GM12878 (cell line): ENCODE data around the gene MRPL27. TPM values are rescaled to one million over a fixed set of nuclear protein-coding genes. Genes with fewer than 3 reads are reported as not detected.

Experiments used
- ASH2L ChIP-seq: fragments of 300-600, 200-600 bp; sonication (generic); IDR thresholded peaks from 2 replicates; pipeline ENCODE4 v1.6.1; 2017; ENCODE audit warnings: low read depth, mild to moderate bottlenecking, borderline replicate concordance
- BCL3 ChIP-seq: IDR thresholded peaks from 2 replicates; pipeline ENCODE4 v1.6.1; 2011; ENCODE audit warnings: borderline replicate concordance, low read depth, mild to moderate bottlenecking, moderate library complexity, low read length; ENCODE audit not compliant: insufficient read depth, poor library complexity, severe bottlenecking
- CBX5 ChIP-seq: sonication (generic); IDR thresholded peaks from 2 replicates; pipeline ENCODE4 v1.6.1; 2016; ENCODE audit warnings: low read depth, moderate library complexity, mild to moderate bottlenecking, inconsistent platforms
- CEBPB ChIP-seq, 2 experiments: fragments of 150-350 bp in 1 of 2; IDR thresholded peaks; 2 replicates each; pipeline ENCODE4 v1.6.1; 2012 to 2014; ENCODE audit warnings: low read depth in 2 of 2, low read length in 2 of 2, borderline replicate concordance in 1 of 2, inconsistent platforms in 1 of 2
- DPF2 ChIP-seq: fragments of 450-650 bp; IDR thresholded peaks from 2 replicates; pipeline ENCODE4 v1.6.1; 2017; ENCODE audit warnings: mild to moderate bottlenecking
- ELK1 ChIP-seq: IDR thresholded peaks from 2 replicates; pipeline ENCODE4 v1.6.1; 2012; ENCODE audit warnings: low read depth, low read length, improper control_type of control experiment
- GABPA ChIP-seq: IDR thresholded peaks from 2 replicates; pipeline ENCODE4 v1.6.1; 2014; ENCODE audit warnings: antibody characterized with exemption, low read depth, mild to moderate bottlenecking, inconsistent platforms
- IKZF1 ChIP-seq: fragments of 450-650 bp; conservative IDR thresholded peaks from 2 replicates; pipeline ENCODE4 v1.6.1; 2017; ENCODE audit warnings: antibody characterized with exemption, mild to moderate bottlenecking
- IRF3 ChIP-seq: fragments of 450-650 bp; IDR thresholded peaks from 2 replicates; pipeline ENCODE4 v1.6.1; 2014; ENCODE audit warnings: mild to moderate bottlenecking
- KAT2A ChIP-seq: conservative IDR thresholded peaks from 2 replicates; pipeline ENCODE4 v1.6.1; 2011; ENCODE audit warnings: low read depth, low read length; ENCODE audit not compliant: control insufficient read depth
- MEF2B ChIP-seq: fragments of 450-650 bp; IDR thresholded peaks from 2 replicates; pipeline ENCODE4 v1.6.1; 2018; ENCODE audit warnings: mild to moderate bottlenecking, moderate library complexity; ENCODE audit not compliant: partially characterized antibody, poor library complexity, severe bottlenecking
- MXI1 ChIP-seq: fragments of 150-350 bp; IDR thresholded peaks from 2 replicates; pipeline ENCODE4 v1.6.1; 2011; ENCODE audit warnings: low read depth, mild to moderate bottlenecking, inconsistent platforms, low read length, improper control_type of control experiment
- NKRF ChIP-seq: fragments of 450-650 bp; conservative IDR thresholded peaks from 2 replicates; pipeline ENCODE4 v1.6.1; 2017; ENCODE audit warnings: mild to moderate bottlenecking, moderate library complexity
- NR2C2 ChIP-seq: IDR thresholded peaks from 2 replicates; pipeline ENCODE4 v1.6.1; 2011; ENCODE audit warnings: borderline replicate concordance, low read depth; ENCODE audit not compliant: control insufficient read depth, insufficient read length
- POLR2AphosphoS5 ChIP-seq: IDR thresholded peaks from 2 replicates; pipeline ENCODE4 v1.6.1; 2011; ENCODE audit warnings: mild to moderate bottlenecking, low read length, inconsistent platforms
- RELA ChIP-seq: fragments of 450-650 bp; IDR thresholded peaks from 2 replicates; pipeline ENCODE4 v1.8.0; 2014; ENCODE audit warnings: borderline replicate concordance; ENCODE audit not compliant: partially characterized antibody
- SIN3A ChIP-seq: IDR thresholded peaks from 2 replicates; pipeline ENCODE4 v1.6.1; 2012; ENCODE audit warnings: low read depth, low read length, improper control_type of control experiment
- SUPT20H ChIP-seq: IDR thresholded peaks from 2 replicates; pipeline ENCODE4 v1.6.1; 2011; ENCODE audit warnings: low read depth, mild to moderate bottlenecking, low read length, moderate library complexity, borderline replicate concordance; ENCODE audit not compliant: control insufficient read depth
- SUZ12 ChIP-seq: fragments of 200-600 bp; sonication (generic); IDR thresholded peaks from one replicate; pipeline ENCODE4 v1.6.1; 2018; ENCODE audit warnings: antibody characterized with exemption, mild to moderate bottlenecking; ENCODE audit not compliant: unreplicated experiment
- ZNF24 ChIP-seq: fragments of 450-650 bp; IDR thresholded peaks from 2 replicates; pipeline ENCODE4 v1.6.1; 2017; ENCODE audit warnings: antibody characterized with exemption, mild to moderate bottlenecking
- ZNF274 ChIP-seq: IDR thresholded peaks from one replicate; pipeline ENCODE4 v1.8.0; 2011; ENCODE audit not compliant: insufficient read length, insufficient read depth
- polyA plus RNA-seq, 11 experiments: library from polyadenylated mRNA; depleted of rRNA in 4 of 11; unstranded in 6 of 11; stranded (reverse) in 5 of 11; fragments of >200 nt; fragmentation: Nextera tagmentation in 4 of 11; fragmentation: Illumina TruSeq in 1 of 11; extraction: Ambion mirVana in 4 of 11; extraction: Trizol in 1 of 11; gene quantifications; 1 replicate in 1 of 11; 2 replicates in 10 of 11; pipeline versions ENCODE4 v1.2.1 to v1.2.3, GENCODE V29; 2011 to 2016; ENCODE audit warnings: inconsistent platforms in 2 of 11, missing spikeins in 2 of 11, low read depth in 1 of 11
- total RNA-seq, 4 experiments: library from RNA; depleted of rRNA in 3 of 4; stranded (reverse); fragments of >200 nt in 3 of 4; fragmentation: Illumina TruSeq in 1 of 4; extraction: Trizol in 1 of 4; gene quantifications; 2 replicates each; pipeline versions ENCODE4 v1.2.1 to v1.2.3, GENCODE V29; 2013 to 2021
- TF ChIP-seq, protein P1 (sequence below): IDR thresholded peaks from 2 replicates; pipeline ENCODE4 v1.6.1; 2011; ENCODE audit warnings: mild to moderate bottlenecking, low read depth, low read length, moderate library complexity; ENCODE audit not compliant: insufficient replicate concordance

MRPL27 gene
- total and polyA plus RNA-seq, 10 of the 15 experiments (the other 5 are each of a cell fraction or from before 2014, with no cell fraction given) = 83.0 to 390 (median 131) TPM

DNA sequence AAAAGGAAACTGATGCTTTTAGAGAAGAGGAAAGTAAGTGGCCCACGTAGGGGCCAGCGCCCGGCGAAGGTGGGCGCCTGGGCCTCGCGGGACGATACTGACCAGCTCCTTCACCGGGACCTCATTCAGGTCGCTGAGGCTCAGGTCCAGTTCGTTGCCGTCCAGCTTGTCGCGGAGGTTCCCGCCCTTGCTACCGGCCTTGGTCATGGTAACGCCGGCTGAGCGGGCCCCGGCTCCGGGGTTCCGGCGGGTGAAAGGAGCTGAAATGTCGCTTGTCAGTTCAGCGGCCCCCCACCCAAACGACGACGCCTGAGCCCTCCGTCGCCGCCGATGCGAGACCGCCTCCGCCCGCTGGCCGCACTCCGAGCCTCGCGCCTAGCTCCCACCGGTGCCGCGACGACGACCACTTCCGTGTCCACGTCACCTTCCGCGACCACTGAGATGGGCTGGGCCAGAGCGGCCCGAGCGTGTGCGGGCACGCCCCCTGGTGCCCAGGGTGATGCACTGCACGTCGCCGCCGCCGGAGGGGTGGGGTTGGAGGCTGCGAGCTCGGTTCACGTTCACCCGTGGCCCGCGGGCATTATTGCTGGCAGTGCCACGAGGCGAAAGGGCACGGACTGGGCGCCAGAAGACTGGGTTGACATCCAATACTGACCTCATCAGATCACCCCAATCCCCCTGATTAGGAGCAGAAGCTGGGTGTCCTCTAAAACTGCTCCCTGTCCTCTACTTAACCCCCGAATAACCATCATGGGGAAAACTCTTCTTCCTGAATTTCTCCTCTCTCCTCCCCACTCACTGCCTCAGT lies 24.3 kb upstream of the MRPL27 start, which contains the start of gene LRRC59 (continued):
- TF ChIP-seq NKRF (peak; percentile 95), MXI1 (0 out of 2 replicates have a peak, but pooled peaks have one; percentile 56), ZNF24 (peak; percentile 84), NR2C2 (no peak), RELA (peak; percentile 79), SIN3A (peak; percentile 63; the same call in 1 of the 2 replicates), ASH2L (no peak), ZNF274 (no peak), IKZF1 (peak; percentile 92), SUZ12 (no peak), DPF2 (peak; percentile 86), CEBPB (IDR thresholded peaks at IDR 0.05; ENCODE audit: borderline replicate concordance in 1 of 2, low read depth in 2 of 2, low read length in 2 of 2) (0 out of 4 replicates have a peak, but pooled peaks of 1 of the 2 experiments have one; percentile 24), IRF3 (no peak), SUPT20H (no peak), ELK1 (peak; percentile 78), CBX5 (no peak; the same call in 1 of the 2 replicates), POLR2AphosphoS5 (peak; percentile 92), MEF2B (peak; percentile 22), GABPA (peak; percentile 78), KAT2A (no peak), BCL3 (peak; percentile 37)
- TF ChIP-seq, protein P1, sequence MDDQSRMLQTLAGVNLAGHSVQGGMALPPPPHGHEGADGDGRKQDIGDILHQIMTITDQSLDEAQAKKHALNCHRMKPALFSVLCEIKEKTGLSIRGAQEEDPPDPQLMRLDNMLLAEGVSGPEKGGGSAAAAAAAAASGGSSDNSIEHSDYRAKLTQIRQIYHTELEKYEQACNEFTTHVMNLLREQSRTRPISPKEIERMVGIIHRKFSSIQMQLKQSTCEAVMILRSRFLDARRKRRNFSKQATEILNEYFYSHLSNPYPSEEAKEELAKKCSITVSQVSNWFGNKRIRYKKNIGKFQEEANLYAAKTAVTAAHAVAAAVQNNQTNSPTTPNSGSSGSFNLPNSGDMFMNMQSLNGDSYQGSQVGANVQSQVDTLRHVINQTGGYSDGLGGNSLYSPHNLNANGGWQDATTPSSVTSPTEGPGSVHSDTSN = peak; percentile 29
